Endothelial cell of umbilical vein (primary cell): ENCODE measurements around the gene SS18L1. TPM values are rescaled to one million over a fixed set of nuclear protein-coding genes. Genes with fewer than 3 reads are reported as not detected.

Experiments
- BruUV-seq: library from RNA; stranded (reverse); fragments of 400-500 nt; replicated peaks from 2 replicates; lab custom pipeline; 2021; lab: Mats Ljungman, UMichigan
- CTCF ChIA-PET: fragments of 300-600, 350-600 bp; sonication (Branson Sonifier 250); formaldehyde crosslinking; loops from one replicate; lab custom pipeline; 2021; ENCODE audit warnings: antibody characterized with exemption, inconsistent platforms; lab: Charles Lee
- POLR2A ChIA-PET: fragments of 300-600, 350-600 bp; sonication (Branson Sonifier 250); formaldehyde crosslinking; loops from one replicate; lab custom pipeline; 2021; ENCODE audit warnings: antibody characterized with exemption, inconsistent platforms; lab: Charles Lee
- DNase-seq: peaks from one replicate; pipeline ENCODE4 v3.0.0-alpha.2; 2011; ENCODE audit warnings: low read depth, low spot score
- FAIRE-seq: peaks from 2 replicates; lab custom pipeline; 2011; peaks lifted over from hg19 to GRCh38; lab: Jason Lieb, UNC
- H2AFZ ChIP-seq: 2 replicates; pipeline ENCODE4 v1.6.0; 2012; ENCODE audit warnings: low read depth, low read length, control low read depth, inconsistent platforms
- H3K27ac ChIP-seq: 2 replicates; pipeline ENCODE4 v1.5.1; 2011; ENCODE audit warnings: low read depth, mild to moderate bottlenecking, control low read depth, low read length, moderate library complexity; ENCODE audit not compliant: insufficient read depth
- H3K27me3 ChIP-seq, 2 experiments: 2 replicates each; pipeline versions ENCODE4 v1.6.0 to v1.6.1; 2011; ENCODE audit warnings: low read length in 2 of 2, mixed read lengths in 1 of 2; ENCODE audit not compliant: control insufficient read depth in 2 of 2, insufficient read depth in 2 of 2
- H3K36me3 ChIP-seq, 2 experiments: 2 replicates in 1 of 2; 3 replicates in 1 of 2; pipeline ENCODE4 v1.5.1; 2011; ENCODE audit warnings: low read length in 2 of 2, mild to moderate bottlenecking in 1 of 2, moderate library complexity in 1 of 2; ENCODE audit not compliant: control insufficient read depth in 2 of 2, insufficient read depth in 2 of 2; ENCODE audit errors: extremely low read depth in 1 of 2
- H3K4me1 ChIP-seq: 3 replicates; pipeline ENCODE4 v1.5.1; 2011; ENCODE audit warnings: mild to moderate bottlenecking, low read length; ENCODE audit not compliant: control insufficient read depth, insufficient read depth; ENCODE audit errors: extremely low read depth
- H3K4me2 ChIP-seq: 2 replicates; pipeline ENCODE4 v1.6.1; 2011; ENCODE audit warnings: low read length, control low read depth, mixed read lengths; ENCODE audit not compliant: insufficient read depth
- H3K4me3 ChIP-seq, 3 experiments: fragments of 200-600 bp in 1 of 3; sonication (generic), shearing (Covaris generic) in 1 of 3; replicated peaks in 1 of 3; 2 replicates each; pipeline ENCODE4 v1.5.1; 2011 to 2016; ENCODE audit warnings: control low read depth in 3 of 3, low read length in 3 of 3, mild to moderate bottlenecking in 2 of 3, inconsistent platforms in 1 of 3, low read depth in 1 of 3, moderate library complexity in 1 of 3; ENCODE audit not compliant: insufficient read depth in 1 of 3
- H3K79me2 ChIP-seq: 2 replicates; pipeline ENCODE4 v1.6.0; 2012; ENCODE audit warnings: low read length, inconsistent platforms; ENCODE audit not compliant: control insufficient read depth, insufficient read depth
- H3K9ac ChIP-seq: replicated peaks from 2 replicates; pipeline ENCODE3; 2011; ENCODE audit warnings: low read length, control low read depth; ENCODE audit not compliant: insufficient read depth; ENCODE audit errors: extremely low read depth
- H3K9me1 ChIP-seq: replicated peaks from 3 replicates; pipeline ENCODE4 v1.6.0; 2011; ENCODE audit warnings: mild to moderate bottlenecking, low read length; ENCODE audit not compliant: control insufficient read depth, insufficient read depth; ENCODE audit errors: extremely low read depth
- H3K9me3 ChIP-seq: replicated peaks from 2 replicates; pipeline ENCODE4 v1.5.1; 2012; ENCODE audit warnings: low read length, inconsistent platforms; ENCODE audit not compliant: control insufficient read depth, insufficient read depth
- H4K20me1 ChIP-seq: replicated peaks from 2 replicates; pipeline ENCODE3; 2011; ENCODE audit warnings: mild to moderate bottlenecking, low read length; ENCODE audit not compliant: control insufficient read depth, insufficient read depth; ENCODE audit errors: extremely low read depth
- EZH2 ChIP-seq: IDR thresholded peaks from 2 replicates; pipeline ENCODE4 v1.6.1; 2012; ENCODE audit warnings: borderline replicate concordance, low read depth, mild to moderate bottlenecking, moderate library complexity, low read length, inconsistent platforms; ENCODE audit not compliant: severe bottlenecking
- FOS ChIP-seq: IDR thresholded peaks from 2 replicates; pipeline ENCODE4 v1.6.1; 2011; ENCODE audit warnings: mild to moderate bottlenecking, low read length, moderate library complexity, borderline replicate concordance; ENCODE audit not compliant: insufficient read depth
- GATA2 ChIP-seq: IDR thresholded peaks from 2 replicates; pipeline ENCODE4 v1.7.0; 2011; ENCODE audit warnings: low read depth, mild to moderate bottlenecking, moderate library complexity, mixed read lengths, low read length; ENCODE audit not compliant: insufficient read length, insufficient read depth
- JUN ChIP-seq: IDR thresholded peaks from 2 replicates; pipeline ENCODE4 v1.6.1; 2011; ENCODE audit warnings: borderline replicate concordance, low read depth; ENCODE audit not compliant: insufficient read length, insufficient read depth
- MYC ChIP-seq: IDR thresholded peaks from one replicate; pipeline ENCODE4 v1.6.1; 2011; ENCODE audit warnings: mild to moderate bottlenecking, low read depth, low read length
- POLR2A ChIP-seq: IDR thresholded peaks from 2 replicates; pipeline ENCODE4 v1.6.1; 2012; ENCODE audit warnings: low read depth, mild to moderate bottlenecking, control low read depth, low read length
- POLR2AphosphoS5 ChIP-seq: IDR thresholded peaks from 2 replicates; pipeline ENCODE4 v1.6.1; 2012; ENCODE audit warnings: low read depth, mild to moderate bottlenecking, control low read depth, low read length, moderate library complexity; ENCODE audit not compliant: insufficient read depth
- dilution Hi-C: fragments of 300-500 bp; cut with MboI; formaldehyde crosslinking; loops from one replicate; pipeline ENCODE4 v1.15.0; 2019; ENCODE audit warnings: low sequenced_read_pairs; ENCODE audit not compliant: extremely low pct_ligation_motif_present
- intact Hi-C: fragments of 100-400 bp; cut with micrococcal nuclease; formaldehyde crosslinking; loops from one replicate; pipeline ENCODE4 v1.10.0; 2022
- polyA plus RNA-seq, 4 experiments: library from polyadenylated mRNA; depleted of rRNA in 3 of 4; stranded (reverse) in 3 of 4; unstranded in 1 of 4; fragments of >200 nt; gene quantifications; 2 replicates each; pipeline versions ENCODE4 v1.2.1 to v1.2.3, GENCODE V29; 2011 to 2012; ENCODE audit warnings: missing spikeins in 1 of 4
- total RNA-seq: library from RNA; stranded (reverse); gene quantifications from 2 replicates; pipeline ENCODE4 v1.2.3, GENCODE V29; 2021
- TF ChIP-seq, protein P1 (sequence below): IDR thresholded peaks from 2 replicates; pipeline ENCODE4 v1.6.1; 2011; ENCODE audit not compliant: insufficient read depth, insufficient read length
- TF ChIP-seq, protein P2 (sequence below), 2 donors: IDR thresholded peaks; 1 replicate in 1 of 2; 2 replicates in 1 of 2; pipeline ENCODE4 v1.5.1; 2011; ENCODE audit warnings: low read length in 2 of 2, mild to moderate bottlenecking in 2 of 2, moderate library complexity in 2 of 2, control low read depth in 1 of 2, inconsistent platforms in 1 of 2, low read depth in 1 of 2; ENCODE audit not compliant: insufficient read depth in 1 of 2; ENCODE audit errors: extremely low read depth in 1 of 2

The SS18L1 gene
- total and polyA plus RNA-seq, 2 donors (not counting 3 experiments of a cell fraction or from before 2014, with no cell fraction given), result 15.4 to 21.7 TPM

DNA sequence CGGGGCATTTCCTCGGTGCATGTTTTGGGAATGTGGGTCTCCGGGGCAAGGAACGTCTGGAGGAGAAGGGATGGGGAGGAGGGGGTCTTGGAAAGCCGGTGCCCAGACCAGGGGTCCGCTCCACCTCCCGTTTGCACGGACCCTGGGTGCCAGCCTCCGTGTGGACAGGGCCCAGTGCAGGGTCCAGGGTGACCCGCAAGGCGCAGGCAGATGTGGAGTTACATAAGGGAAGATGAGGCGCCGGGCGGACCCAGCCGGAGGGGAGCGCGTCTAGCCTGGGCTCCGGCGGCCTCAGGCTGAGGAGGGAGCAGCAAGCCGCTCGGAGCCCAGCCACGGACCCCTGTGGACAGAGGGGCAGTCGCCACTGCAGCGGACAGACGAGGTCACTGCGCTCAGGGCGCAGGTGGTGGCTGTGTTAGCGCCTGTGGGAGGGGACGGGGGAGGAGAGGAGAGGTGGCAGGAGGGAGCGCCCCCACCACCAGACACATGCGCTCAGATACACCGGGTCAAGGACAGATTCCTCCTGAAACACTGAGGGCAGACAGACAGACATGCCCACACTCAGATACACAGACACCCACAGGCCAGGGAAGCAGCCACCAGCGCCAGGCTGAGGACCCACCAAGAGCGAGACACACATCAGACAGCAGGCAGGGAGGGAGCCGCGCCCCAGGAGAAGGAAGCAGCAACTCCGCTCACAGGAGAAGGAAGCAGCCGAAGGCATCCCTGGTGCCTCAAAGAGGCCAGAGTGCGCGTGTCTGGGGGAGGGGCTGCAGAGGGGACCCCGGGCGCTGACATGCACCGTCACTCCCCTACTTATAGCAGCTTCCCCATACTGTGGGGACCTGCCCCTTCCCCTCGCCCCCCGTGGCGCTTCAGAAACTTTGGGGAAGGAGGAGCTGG lies 77.3 kb downstream of the SS18L1 start:
- no peaks in the 10 kb centered on the region for H3K9me3 ChIP-seq
- DNase-seq, result no peak
- no peaks in the 10 kb centered on the region for H3K36me3 ChIP-seq
- intact Hi-C loops (loop anchor here (1.0 kb wide), 1 partner anchor 16 kb away; no protein-coding TSS in a partner anchor), dilution Hi-C loops (no loop called here)
- POLR2A ChIA-PET, result no interaction called here
- H3K4me2 ChIP-seq, result no peak overlapping the region
- no peak overlapping the region for H3K9ac ChIP-seq
- no TSS peak for BruUV-seq
- CTCF ChIA-PET, result no interaction called here
- no peak overlapping the region for H3K4me3 ChIP-seq
- TF ChIP-seq, protein P1, sequence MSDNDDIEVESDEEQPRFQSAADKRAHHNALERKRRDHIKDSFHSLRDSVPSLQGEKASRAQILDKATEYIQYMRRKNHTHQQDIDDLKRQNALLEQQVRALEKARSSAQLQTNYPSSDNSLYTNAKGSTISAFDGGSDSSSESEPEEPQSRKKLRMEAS, result no peak
- TF ChIP-seq FOS (no peak), POLR2A (no peak), GATA2 (no peak), JUN (no peak), POLR2AphosphoS5 (no peak), EZH2 (no peak), MYC (no peak)
- TF ChIP-seq, protein P2, sequence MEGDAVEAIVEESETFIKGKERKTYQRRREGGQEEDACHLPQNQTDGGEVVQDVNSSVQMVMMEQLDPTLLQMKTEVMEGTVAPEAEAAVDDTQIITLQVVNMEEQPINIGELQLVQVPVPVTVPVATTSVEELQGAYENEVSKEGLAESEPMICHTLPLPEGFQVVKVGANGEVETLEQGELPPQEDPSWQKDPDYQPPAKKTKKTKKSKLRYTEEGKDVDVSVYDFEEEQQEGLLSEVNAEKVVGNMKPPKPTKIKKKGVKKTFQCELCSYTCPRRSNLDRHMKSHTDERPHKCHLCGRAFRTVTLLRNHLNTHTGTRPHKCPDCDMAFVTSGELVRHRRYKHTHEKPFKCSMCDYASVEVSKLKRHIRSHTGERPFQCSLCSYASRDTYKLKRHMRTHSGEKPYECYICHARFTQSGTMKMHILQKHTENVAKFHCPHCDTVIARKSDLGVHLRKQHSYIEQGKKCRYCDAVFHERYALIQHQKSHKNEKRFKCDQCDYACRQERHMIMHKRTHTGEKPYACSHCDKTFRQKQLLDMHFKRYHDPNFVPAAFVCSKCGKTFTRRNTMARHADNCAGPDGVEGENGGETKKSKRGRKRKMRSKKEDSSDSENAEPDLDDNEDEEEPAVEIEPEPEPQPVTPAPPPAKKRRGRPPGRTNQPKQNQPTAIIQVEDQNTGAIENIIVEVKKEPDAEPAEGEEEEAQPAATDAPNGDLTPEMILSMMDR (IDR thresholded peaks at IDR 0.05; ENCODE audit: extremely low read depth in 1 of 2, insufficient read depth in 1 of 2, low read depth in 1 of 2, low read length in 2 of 2), result no peak
- no peak for FAIRE-seq
- H3K9me1 ChIP-seq, result no peaks in the 10 kb centered on the region
- no peak overlapping the region for H3K27ac ChIP-seq
- H4K20me1 ChIP-seq, result no peaks in the 10 kb centered on the region
- peaks cover 3% of the 10 kb centered on the region for H3K4me1 ChIP-seq
- H3K27me3 ChIP-seq, result peaks cover 34 to 35% of the 10 kb centered on the region in 2 experiments
- no peak overlapping the region for H2AFZ ChIP-seq
- H3K79me2 ChIP-seq, result no peaks in the 10 kb centered on the region
